Measurements from ENCODE around the gene GNPTG.

GNPTG gene

DNA sequence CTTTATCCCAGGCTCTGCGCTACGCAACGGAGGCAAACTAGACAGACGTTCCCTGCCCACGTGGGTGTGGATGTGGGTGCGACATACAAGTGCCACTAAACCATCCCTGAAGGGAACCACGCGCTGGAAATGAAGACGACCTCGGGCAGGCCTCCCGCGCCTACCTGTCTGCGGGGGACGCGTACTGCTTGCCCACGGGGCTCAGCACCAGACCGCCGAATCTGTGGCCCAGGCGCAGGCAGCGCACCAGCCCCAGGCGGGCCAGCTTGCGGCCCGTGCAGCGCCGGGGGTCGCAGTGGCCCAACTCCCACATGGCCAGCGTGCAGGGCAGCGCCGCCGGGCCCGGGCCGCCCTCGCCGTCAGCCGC is 533 bp upstream of the GNPTG start:
- DNase-seq (ENCODE audit: low read depth, low spot score): no peak
- peak overlapping the region; percentile 81 for H3K4me3 ChIP-seq (ENCODE audit: low read depth, low read length)
- in situ Hi-C loops (cut with HindIII; ENCODE audit: low sequenced_read_pairs): no loop called here
- TF ChIP-seq, protein P1, sequence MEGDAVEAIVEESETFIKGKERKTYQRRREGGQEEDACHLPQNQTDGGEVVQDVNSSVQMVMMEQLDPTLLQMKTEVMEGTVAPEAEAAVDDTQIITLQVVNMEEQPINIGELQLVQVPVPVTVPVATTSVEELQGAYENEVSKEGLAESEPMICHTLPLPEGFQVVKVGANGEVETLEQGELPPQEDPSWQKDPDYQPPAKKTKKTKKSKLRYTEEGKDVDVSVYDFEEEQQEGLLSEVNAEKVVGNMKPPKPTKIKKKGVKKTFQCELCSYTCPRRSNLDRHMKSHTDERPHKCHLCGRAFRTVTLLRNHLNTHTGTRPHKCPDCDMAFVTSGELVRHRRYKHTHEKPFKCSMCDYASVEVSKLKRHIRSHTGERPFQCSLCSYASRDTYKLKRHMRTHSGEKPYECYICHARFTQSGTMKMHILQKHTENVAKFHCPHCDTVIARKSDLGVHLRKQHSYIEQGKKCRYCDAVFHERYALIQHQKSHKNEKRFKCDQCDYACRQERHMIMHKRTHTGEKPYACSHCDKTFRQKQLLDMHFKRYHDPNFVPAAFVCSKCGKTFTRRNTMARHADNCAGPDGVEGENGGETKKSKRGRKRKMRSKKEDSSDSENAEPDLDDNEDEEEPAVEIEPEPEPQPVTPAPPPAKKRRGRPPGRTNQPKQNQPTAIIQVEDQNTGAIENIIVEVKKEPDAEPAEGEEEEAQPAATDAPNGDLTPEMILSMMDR (IDR thresholded peaks at IDR 0.05; ENCODE audit: low read depth, low read length): no peak

DNA sequence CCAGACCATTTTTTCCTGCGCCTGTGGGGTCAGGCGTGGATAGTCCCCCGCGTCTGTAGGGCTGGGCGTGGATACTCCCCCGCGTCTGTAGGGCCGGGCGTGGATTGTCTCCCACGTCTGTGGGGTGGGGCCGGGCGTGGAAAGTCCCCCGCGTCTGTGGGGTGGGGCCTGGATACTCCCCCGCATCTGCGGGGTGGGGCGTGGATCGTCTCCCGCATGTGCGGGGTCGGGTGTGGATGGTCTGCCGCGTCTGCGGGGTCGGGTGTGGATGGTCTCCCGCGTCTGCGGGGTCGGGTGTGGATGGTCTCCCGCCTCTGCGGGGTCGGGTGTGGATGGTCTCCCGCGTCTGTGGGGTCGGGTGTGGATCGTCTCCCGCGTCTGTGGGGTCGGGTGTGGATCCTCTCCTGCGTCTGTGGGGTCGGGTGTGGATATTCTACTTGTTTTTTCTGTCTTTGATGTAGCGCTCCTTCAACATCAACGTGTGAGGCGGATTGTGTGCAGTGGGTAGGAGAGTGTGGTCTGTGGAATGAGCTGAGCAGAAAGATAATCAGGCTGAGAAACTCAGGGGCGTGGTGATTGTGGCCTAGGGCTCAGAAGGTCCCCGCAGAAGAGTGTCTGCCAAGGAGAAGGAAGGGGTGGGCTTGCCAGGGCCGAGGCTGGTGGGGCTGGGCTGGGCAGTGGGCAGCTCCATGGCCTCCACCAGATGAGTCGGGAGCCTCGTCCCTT is 3.2 kb downstream of the GNPTG start:
- TF ChIP-seq, protein P1 (IDR thresholded peaks at IDR 0.05; ENCODE audit: low read depth, low read length): no peak
- H3K4me3 ChIP-seq (ENCODE audit: low read depth, low read length): no peak overlapping the region
- DNase-seq (ENCODE audit: low read depth, low spot score): no peak
- in situ Hi-C loops (cut with HindIII; ENCODE audit: low sequenced_read_pairs): no loop called here

DNA sequence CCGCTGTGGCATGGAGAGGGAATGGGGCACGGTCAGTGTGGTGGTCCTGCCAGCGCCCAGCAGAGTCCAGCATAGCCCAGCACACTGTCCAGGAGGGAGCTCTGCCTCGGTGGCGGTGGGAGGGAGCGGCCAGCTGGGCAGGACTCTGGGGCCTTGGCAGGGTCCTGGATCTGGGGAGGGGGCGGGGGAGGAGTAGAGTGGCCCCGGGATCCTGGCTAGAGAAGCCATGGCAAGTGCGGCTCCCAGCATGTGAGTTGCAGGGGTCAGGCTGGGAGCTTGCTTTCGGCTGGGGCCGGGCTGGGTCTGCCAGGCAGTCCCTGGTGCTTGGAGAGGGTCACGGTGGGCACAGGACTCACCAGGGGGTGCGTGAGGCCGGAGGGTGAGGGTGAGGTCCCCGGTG is 3.9 kb downstream of the GNPTG start:
- H3K4me3 ChIP-seq (ENCODE audit: low read depth, low read length): no peak overlapping the region
- TF ChIP-seq, protein P1 (IDR thresholded peaks at IDR 0.05; ENCODE audit: low read depth, low read length): no peak
- no peak for DNase-seq (ENCODE audit: low read depth, low spot score)
- in situ Hi-C loops (cut with HindIII; ENCODE audit: low sequenced_read_pairs): no loop called here

DNA sequence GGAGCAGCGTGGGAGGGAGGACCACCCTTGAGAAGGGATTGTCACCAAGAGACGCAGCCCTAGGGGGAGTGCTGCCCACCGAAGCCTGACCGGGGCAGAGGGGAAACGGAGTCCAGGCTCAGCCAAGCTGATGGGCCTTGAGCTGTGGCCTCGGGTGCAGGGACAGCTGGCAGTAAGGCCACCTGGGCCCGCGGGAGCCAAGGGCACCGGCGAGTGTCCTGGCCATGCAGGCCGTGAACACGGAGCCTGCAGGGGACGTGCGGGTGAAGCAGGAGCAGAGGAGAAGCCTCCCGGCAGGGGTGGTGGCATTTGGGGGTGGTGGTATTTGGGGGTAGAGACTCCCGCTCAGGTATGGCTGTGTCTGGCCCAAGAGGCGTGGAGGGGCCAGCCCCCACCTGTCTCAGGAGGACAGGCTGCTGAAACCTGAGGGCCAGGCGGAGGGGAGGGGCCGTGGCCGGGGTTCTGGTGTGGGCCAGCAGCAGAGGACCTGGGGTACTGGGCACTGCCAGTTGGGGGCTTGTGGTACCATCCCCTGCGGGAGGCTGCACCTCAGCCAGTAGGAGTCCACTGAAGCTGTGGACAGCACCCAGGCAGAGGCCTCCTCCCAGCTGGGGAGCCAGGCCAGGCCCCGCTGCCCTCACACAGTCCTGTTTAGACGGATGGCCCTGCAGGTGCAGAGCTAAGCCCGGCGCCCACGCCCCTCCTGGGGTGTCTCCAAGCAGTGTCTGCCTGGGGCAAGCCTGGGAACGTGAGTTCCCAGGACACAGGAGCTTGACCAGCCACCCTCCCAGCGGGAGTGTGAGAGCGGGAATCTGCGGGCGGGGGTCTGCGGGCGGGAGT is 4.5 kb downstream of the GNPTG start:
- DNase-seq (ENCODE audit: low read depth, low spot score): no peak
- no peak overlapping the region for H3K4me3 ChIP-seq (ENCODE audit: low read depth, low read length)
- TF ChIP-seq, protein P1 (IDR thresholded peaks at IDR 0.05; ENCODE audit: low read depth, low read length): no peak
- in situ Hi-C loops (cut with HindIII; ENCODE audit: low sequenced_read_pairs): no loop called here

DNA sequence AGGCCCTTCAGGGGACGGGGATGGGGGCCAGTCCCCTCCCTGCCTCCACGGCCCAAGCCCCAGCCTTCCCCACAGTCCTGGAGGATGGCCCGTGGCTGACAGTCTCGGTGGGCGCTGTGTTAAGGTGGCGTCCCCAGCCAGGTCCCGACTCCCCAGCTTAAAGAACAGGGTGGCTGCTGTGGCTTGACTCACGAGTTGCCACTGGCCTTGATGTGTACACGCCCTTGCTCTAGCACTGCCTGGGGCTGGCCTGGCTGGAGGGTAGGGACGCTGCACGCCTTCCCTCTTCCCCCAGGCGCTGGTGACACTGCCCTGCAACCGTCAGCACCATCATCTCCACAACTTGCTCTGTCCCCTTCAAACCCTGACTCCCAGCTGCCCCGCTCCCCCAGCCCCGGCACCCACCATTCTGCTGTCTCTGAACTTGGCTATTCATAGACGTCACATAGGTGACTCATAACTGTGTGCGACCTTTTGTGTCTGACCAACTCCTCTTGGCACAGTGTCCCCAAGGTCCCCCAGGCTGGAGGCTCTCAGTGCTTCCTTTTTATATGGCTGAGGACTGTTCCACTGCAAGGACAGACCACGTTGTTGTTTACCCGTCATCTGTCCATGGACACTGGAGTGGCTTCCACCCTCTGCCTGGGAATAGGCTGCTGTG is 6.3 kb downstream of the GNPTG start:
- in situ Hi-C loops (cut with HindIII; ENCODE audit: low sequenced_read_pairs): no loop called here
- DNase-seq (ENCODE audit: low read depth, low spot score): no peak
- TF ChIP-seq, protein P1 (IDR thresholded peaks at IDR 0.05; ENCODE audit: low read depth, low read length): no peak
- H3K4me3 ChIP-seq (ENCODE audit: low read depth, low read length): no peak overlapping the region

DNA sequence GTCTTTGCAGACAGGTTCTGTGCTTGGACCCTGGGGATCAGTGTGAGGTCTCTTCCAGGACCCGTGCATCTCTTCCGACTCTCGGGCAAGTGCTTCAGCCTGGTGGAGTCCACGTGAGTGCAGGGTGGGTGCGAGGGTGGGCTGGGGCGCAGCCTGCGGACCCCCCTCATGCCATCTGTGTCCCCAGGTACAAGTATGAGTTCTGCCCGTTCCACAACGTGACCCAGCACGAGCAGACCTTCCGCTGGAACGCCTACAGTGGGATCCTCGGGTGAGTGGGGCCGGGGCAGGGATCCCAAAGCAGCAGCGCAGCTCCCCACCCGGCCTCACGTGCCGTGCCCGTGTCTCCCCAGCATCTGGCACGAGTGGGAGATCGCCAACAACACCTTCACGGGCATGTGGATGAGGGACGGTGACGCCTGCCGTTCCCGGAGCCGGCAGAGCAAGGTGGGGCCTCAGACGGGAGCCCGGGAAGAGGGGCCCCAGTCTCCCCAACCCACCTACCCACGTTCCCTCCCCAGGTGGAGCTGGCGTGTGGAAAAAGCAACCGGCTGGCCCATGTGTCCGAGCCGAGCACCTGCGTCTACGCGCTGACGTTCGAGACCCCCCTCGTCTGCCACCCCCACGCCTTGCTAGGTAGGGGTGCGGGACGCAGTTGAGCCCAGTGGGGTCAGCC is 10.1 kb downstream of the GNPTG start:
- no peak for DNase-seq (ENCODE audit: low read depth, low spot score)
- in situ Hi-C loops (cut with HindIII; ENCODE audit: low sequenced_read_pairs): no loop called here
- H3K4me3 ChIP-seq (ENCODE audit: low read depth, low read length): no peak overlapping the region
- TF ChIP-seq, protein P1 (IDR thresholded peaks at IDR 0.05; ENCODE audit: low read depth, low read length): no peak

Data from astrocyte of the spinal cord (primary cell).